ENCODE data around the gene MYO1H.

The MYO1H gene

DNA sequence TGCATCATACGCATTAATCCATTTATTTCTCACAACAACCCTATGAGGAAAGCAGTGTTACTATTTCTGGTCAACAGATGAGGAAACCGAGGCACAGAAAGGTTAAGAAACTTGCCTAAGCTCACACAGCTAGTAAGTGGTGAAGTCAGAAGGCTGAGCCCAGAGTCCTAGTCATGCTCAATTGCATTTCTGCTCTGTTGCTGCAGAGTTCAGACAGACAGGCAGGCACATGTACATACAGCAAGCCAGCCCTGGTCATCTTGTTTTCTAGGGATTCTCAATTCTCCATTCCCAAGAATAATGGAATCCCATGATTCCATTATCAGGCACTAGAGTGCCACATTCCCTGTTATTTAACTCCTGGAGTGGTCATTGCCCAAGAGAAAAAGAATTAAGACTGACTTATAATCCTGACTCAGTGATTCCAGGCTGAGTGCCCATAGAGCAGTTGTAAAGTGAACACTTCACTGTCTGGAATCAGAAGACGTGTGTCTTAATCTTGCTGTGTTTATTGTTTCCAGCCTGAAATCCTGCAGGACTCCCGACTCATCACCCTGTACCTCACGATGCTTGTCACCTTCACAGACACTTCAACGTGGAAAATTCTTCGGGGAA lies 140.5 kb downstream of the MYO1H start:
- Mint-ChIP-seq H3K27me3 (no peaks in the 10 kb centered on the region), H3K9me3 (no peaks in the 10 kb centered on the region)

DNA sequence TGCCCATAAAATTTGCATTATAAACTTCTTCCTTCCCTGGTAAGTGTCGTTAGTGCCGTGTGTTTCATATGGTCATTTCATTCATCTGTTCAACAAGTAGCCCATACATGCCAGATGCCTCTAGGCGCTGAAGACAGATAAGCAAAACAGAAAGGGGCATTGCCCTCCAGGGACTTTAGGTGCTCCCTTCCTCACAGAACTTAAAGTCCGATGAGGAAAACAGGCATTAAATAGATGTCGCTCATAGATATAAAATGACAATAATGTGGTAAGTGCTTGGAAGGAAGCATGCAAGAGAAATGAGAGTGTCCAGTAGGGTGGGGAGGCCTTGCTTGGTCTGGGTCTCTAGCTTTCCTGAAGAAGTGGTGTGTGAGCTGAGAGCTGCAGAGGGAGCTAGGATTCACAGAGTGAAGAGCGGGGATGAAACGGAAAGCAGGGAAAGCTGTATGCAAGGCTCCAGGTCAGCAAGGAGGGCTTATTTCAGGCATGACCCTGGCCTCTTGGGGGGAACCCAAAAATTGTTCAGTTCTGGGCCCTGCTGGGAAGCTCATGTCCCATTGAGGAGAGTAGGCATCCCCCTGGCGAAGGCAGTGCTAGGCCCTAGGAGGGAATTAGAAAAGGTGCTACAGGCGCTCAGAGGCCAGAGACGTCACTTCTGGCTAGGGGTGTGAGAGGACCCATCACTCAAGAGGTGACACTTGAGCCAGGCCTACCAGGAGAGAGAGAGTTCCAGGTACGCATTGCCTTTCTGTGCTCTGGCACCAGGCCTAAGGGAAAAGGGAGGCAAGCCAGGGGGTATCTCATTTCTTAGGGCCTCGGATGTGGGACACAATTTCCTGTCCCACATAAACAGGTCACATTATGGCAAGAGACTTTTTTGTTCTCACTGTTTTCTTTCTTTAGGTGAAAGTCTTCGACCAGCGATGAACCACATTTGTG lies 141.6 kb downstream of the MYO1H start:
- H3K27ac Mint-ChIP-seq (ENCODE audit: low read depth): no peak overlapping the region
- no peak overlapping the region for H3K4me3 Mint-ChIP-seq
- no peak for DNase-seq (ENCODE audit: low spot score in 2 of 2)
- no peaks in the 10 kb centered on the region for H3K27me3 Mint-ChIP-seq
- ATAC-seq (replicated peaks; ENCODE audit: extremely low read depth, poor library complexity, severe bottlenecking): no peak
- peaks cover 64% of the 10 kb centered on the region for H3K36me3 Mint-ChIP-seq (ENCODE audit: insufficient read depth)
- H3K4me1 Mint-ChIP-seq: peaks cover 2% of the 10 kb centered on the region
- no peaks in the 10 kb centered on the region for H3K9me3 Mint-ChIP-seq

More for the DNA sequence above, 140.5 kb downstream of the MYO1H start:
- Mint-ChIP-seq H3K4me3 (no peak overlapping the region), H3K36me3 (ENCODE audit: insufficient read depth) (peaks cover 69% of the 10 kb centered on the region), H3K4me1 (no peaks in the 10 kb centered on the region), H3K27ac (ENCODE audit: low read depth) (no peak overlapping the region)
- DNase-seq (ENCODE audit: low spot score in 2 of 2) (no peak), ATAC-seq (replicated peaks; ENCODE audit: extremely low read depth, poor library complexity, severe bottlenecking) (no peak)

DNA sequence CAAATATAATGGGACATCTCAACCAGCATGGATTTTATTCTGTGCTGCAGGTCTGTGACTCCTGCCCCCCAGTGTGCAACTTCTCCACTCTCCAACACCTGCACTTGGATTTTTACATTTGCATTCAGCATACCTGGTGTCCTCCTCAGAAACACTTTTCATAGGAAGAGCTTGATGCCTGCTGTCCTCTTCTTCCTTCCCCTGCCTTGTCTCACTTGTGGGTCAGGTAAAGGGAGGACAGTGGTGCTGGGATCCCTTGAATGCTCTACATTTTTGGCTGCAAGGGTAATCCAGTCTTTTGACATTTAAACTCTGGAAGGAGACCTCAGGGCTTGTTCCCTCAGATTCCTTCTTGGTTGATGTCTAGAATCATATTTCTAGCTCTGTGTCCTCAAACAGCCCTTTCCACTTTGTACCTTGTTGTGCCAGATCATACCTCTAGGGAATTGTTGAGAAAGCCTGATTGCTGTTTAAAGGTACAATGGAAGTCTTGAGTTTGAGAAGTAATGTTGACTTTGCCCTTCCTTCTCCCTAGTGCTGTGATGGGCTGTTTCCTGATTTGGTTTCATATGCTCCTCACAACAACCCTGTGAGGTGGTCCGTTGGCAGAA lies 142.4 kb downstream of the MYO1H start:
- H3K27ac Mint-ChIP-seq (ENCODE audit: low read depth): no peak overlapping the region
- H3K4me3 Mint-ChIP-seq: no peak overlapping the region
- no peaks in the 10 kb centered on the region for H3K27me3 Mint-ChIP-seq
- peaks cover 6% of the 10 kb centered on the region for H3K4me1 Mint-ChIP-seq
- no peak for ATAC-seq (replicated peaks; ENCODE audit: extremely low read depth, poor library complexity, severe bottlenecking)
- no peaks in the 10 kb centered on the region for H3K9me3 Mint-ChIP-seq
- H3K36me3 Mint-ChIP-seq (ENCODE audit: insufficient read depth): peaks cover 58% of the 10 kb centered on the region
- DNase-seq (ENCODE audit: low spot score in 2 of 2): no peak

- Mint-ChIP-seq H3K4me1 (peaks cover 6% of the 10 kb centered on the region), H3K36me3 (ENCODE audit: insufficient read depth) (peaks cover 47% of the 10 kb centered on the region)
Observed at GRCh38 chr12:109491671-109492070, 144.0 kb downstream of the MYO1H start.

GRCh38 chr12:109492371-109492770 lies 144.7 kb downstream of the MYO1H start:
- peaks cover 6% of the 10 kb centered on the region for H3K4me1 Mint-ChIP-seq
- H3K4me3 Mint-ChIP-seq: no peak overlapping the region
- H3K27me3 Mint-ChIP-seq: no peaks in the 10 kb centered on the region
- no peak overlapping the region for H3K27ac Mint-ChIP-seq (ENCODE audit: low read depth)
- ATAC-seq (replicated peaks; ENCODE audit: extremely low read depth, poor library complexity, severe bottlenecking) (no peak), DNase-seq (ENCODE audit: low spot score in 2 of 2) (no peak)
- no peaks in the 10 kb centered on the region for H3K9me3 Mint-ChIP-seq
- peaks cover 41% of the 10 kb centered on the region for H3K36me3 Mint-ChIP-seq (ENCODE audit: insufficient read depth)

More at GRCh38 chr12:109491671-109492070, 144.0 kb downstream of the MYO1H start:
- no peak for ATAC-seq (replicated peaks; ENCODE audit: extremely low read depth, poor library complexity, severe bottlenecking)
- Mint-ChIP-seq H3K9me3 (no peaks in the 10 kb centered on the region), H3K27ac (ENCODE audit: low read depth) (no peak overlapping the region), H3K27me3 (no peaks in the 10 kb centered on the region), H3K4me3 (no peak overlapping the region)
- no peak for DNase-seq (ENCODE audit: low spot score in 2 of 2)

- Mint-ChIP-seq H3K36me3 (ENCODE audit: insufficient read depth) (peaks cover 46% of the 10 kb centered on the region), H3K27ac (ENCODE audit: low read depth) (peak overlapping the region; percentile 24), H3K4me3 (no peak overlapping the region), H3K27me3 (no peaks in the 10 kb centered on the region), H3K9me3 (no peaks in the 10 kb centered on the region), H3K4me1 (peaks cover 6% of the 10 kb centered on the region)
- ATAC-seq (replicated peaks; ENCODE audit: extremely low read depth, poor library complexity, severe bottlenecking): no peak
- DNase-seq (ENCODE audit: low spot score in 2 of 2): no peak
Observed at GRCh38 chr12:109493090-109493489, 145.4 kb downstream of the MYO1H start.

DNA sequence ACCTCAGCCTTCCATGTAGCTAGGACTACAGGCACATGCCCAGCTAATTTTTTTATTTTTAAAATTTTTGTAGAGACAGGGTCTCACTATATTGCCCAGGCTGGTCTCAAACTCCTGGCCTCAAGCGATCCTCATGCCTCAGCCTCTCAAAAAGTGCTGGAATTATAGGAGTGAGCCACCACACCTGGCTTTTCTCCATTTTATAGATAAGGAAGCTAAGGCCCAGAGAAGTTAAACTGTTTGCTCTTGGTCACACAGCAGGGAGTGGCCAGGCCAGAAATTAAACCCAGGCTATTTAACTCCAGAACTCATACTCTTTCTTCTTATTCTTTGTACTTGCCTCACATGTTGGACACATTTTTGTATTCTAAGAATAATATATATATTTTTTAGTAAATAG lies 146.2 kb downstream of the MYO1H start:
- Mint-ChIP-seq H3K27ac (ENCODE audit: low read depth) (peak overlapping the region; percentile 24), H3K9me3 (no peaks in the 10 kb centered on the region), H3K27me3 (no peaks in the 10 kb centered on the region), H3K4me1 (peaks cover 6% of the 10 kb centered on the region), H3K4me3 (no peak overlapping the region), H3K36me3 (ENCODE audit: insufficient read depth) (peaks cover 44% of the 10 kb centered on the region)
- DNase-seq (ENCODE audit: low spot score in 2 of 2): no peak
- ATAC-seq (replicated peaks; ENCODE audit: extremely low read depth, poor library complexity, severe bottlenecking): no peak

- Mint-ChIP-seq H3K27ac (ENCODE audit: low read depth) (no peak overlapping the region), H3K9me3 (no peaks in the 10 kb centered on the region), H3K4me3 (no peak overlapping the region), H3K36me3 (ENCODE audit: insufficient read depth) (peaks cover 43% of the 10 kb centered on the region), H3K27me3 (no peaks in the 10 kb centered on the region), H3K4me1 (peaks cover 6% of the 10 kb centered on the region)
- ATAC-seq (replicated peaks; ENCODE audit: extremely low read depth, poor library complexity, severe bottlenecking) (no peak), DNase-seq (ENCODE audit: low spot score in 2 of 2) (no peak)
Observed at GRCh38 chr12:109494348-109494881, 146.7 kb downstream of the MYO1H start.

GRCh38 chr12:109495012-109495411 lies 147.3 kb downstream of the MYO1H start:
- ATAC-seq (replicated peaks; ENCODE audit: extremely low read depth, poor library complexity, severe bottlenecking): no peak
- no peak for DNase-seq (ENCODE audit: low spot score in 2 of 2)
- Mint-ChIP-seq H3K27me3 (no peaks in the 10 kb centered on the region), H3K4me3 (no peak overlapping the region), H3K27ac (ENCODE audit: low read depth) (no peak overlapping the region), H3K4me1 (peaks cover 6% of the 10 kb centered on the region), H3K36me3 (ENCODE audit: insufficient read depth) (peaks cover 44% of the 10 kb centered on the region), H3K9me3 (no peaks in the 10 kb centered on the region)

DNA sequence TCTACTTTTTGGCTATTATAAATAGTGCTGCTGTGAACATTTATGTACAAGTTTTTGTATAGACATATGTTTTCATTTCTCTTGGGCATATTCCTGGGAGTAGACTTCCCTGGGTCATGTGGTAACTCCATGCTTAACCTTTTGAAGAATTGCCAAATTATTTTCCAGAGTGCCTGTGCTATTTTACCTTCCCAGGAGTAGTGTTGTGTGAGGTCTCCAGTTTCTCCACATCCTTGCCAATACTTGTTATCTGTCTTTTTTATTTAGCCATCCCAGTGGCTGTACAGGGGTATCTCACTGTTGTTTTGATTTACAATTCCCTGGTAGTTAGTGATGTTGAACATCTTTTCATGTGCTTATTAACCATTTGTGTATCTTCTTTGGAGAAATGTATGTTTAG lies 148.6 kb downstream of the MYO1H start:
- DNase-seq (ENCODE audit: low spot score in 2 of 2): no peak
- no peak for ATAC-seq (replicated peaks; ENCODE audit: extremely low read depth, poor library complexity, severe bottlenecking)
- no peaks in the 10 kb centered on the region for H3K9me3 Mint-ChIP-seq
- H3K4me1 Mint-ChIP-seq: peaks cover 6% of the 10 kb centered on the region
- no peaks in the 10 kb centered on the region for H3K27me3 Mint-ChIP-seq
- no peak overlapping the region for H3K27ac Mint-ChIP-seq (ENCODE audit: low read depth)
- peaks cover 45% of the 10 kb centered on the region for H3K36me3 Mint-ChIP-seq (ENCODE audit: insufficient read depth)
- H3K4me3 Mint-ChIP-seq: no peak overlapping the region

GRCh38 chr12:109497675-109498074 lies 150.0 kb downstream of the MYO1H start:
- Mint-ChIP-seq H3K27me3 (no peaks in the 10 kb centered on the region), H3K4me3 (no peak overlapping the region), H3K9me3 (no peaks in the 10 kb centered on the region), H3K4me1 (peaks cover 6% of the 10 kb centered on the region), H3K27ac (ENCODE audit: low read depth) (no peak overlapping the region), H3K36me3 (ENCODE audit: insufficient read depth) (peaks cover 48% of the 10 kb centered on the region)
- DNase-seq (ENCODE audit: low spot score in 2 of 2): no peak
- no peak for ATAC-seq (replicated peaks; ENCODE audit: extremely low read depth, poor library complexity, severe bottlenecking)
